Measurements from ENCODE around the gene ANXA9.

DNA sequence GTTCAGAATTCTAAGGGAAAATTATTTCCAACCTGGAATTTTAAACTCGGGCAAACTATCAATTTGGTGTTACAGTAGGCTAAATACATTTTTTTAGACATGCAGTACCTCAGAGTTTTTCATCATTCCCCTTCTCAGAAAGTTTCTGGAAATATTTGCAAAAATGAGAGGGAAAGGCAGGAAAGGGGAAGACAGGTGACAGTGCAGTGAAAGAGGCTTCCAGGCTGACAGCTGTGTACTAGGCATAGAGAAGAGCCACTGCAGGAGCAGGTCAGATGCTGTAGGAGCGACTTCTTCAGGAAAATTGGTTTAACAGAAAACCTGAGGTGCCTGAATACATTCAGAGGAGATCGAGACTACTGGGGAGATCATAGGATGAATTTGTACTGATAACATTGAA is 27.4 kb upstream of the ANXA9 start:
- TF ChIP-seq, protein P1, sequence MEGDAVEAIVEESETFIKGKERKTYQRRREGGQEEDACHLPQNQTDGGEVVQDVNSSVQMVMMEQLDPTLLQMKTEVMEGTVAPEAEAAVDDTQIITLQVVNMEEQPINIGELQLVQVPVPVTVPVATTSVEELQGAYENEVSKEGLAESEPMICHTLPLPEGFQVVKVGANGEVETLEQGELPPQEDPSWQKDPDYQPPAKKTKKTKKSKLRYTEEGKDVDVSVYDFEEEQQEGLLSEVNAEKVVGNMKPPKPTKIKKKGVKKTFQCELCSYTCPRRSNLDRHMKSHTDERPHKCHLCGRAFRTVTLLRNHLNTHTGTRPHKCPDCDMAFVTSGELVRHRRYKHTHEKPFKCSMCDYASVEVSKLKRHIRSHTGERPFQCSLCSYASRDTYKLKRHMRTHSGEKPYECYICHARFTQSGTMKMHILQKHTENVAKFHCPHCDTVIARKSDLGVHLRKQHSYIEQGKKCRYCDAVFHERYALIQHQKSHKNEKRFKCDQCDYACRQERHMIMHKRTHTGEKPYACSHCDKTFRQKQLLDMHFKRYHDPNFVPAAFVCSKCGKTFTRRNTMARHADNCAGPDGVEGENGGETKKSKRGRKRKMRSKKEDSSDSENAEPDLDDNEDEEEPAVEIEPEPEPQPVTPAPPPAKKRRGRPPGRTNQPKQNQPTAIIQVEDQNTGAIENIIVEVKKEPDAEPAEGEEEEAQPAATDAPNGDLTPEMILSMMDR (IDR thresholded peaks at IDR 0.05) = no peak
- TF ChIP-seq EZH2 (IDR thresholded peaks at IDR 0.05; ENCODE audit: borderline replicate concordance, insufficient read depth, low read depth, low read length, poor library complexity, severe bottlenecking) = no peak

Measured in B cell (primary cell).